ENCODE results near the gene LRRK1.

DNA sequence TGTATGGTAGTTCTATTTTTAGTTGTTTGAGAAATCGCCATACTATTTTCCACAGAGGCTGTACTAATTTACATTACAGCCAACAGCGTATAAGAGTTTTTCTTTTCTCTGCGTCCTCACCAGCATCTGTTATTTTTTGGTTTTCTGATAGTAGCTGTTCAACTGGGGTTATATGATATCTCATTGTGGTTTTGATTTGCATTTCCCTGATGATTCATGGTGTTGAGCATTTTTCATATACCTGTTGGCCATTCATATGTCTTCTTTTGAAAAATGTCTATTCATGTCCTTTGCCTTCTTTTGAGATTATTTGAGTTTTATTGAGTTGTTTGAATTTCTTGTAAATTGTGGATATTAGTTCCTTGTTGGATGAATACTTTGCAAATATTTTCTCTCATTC is 114.6 kb downstream of the LRRK1 start:
- TF ChIP-seq, protein P1, sequence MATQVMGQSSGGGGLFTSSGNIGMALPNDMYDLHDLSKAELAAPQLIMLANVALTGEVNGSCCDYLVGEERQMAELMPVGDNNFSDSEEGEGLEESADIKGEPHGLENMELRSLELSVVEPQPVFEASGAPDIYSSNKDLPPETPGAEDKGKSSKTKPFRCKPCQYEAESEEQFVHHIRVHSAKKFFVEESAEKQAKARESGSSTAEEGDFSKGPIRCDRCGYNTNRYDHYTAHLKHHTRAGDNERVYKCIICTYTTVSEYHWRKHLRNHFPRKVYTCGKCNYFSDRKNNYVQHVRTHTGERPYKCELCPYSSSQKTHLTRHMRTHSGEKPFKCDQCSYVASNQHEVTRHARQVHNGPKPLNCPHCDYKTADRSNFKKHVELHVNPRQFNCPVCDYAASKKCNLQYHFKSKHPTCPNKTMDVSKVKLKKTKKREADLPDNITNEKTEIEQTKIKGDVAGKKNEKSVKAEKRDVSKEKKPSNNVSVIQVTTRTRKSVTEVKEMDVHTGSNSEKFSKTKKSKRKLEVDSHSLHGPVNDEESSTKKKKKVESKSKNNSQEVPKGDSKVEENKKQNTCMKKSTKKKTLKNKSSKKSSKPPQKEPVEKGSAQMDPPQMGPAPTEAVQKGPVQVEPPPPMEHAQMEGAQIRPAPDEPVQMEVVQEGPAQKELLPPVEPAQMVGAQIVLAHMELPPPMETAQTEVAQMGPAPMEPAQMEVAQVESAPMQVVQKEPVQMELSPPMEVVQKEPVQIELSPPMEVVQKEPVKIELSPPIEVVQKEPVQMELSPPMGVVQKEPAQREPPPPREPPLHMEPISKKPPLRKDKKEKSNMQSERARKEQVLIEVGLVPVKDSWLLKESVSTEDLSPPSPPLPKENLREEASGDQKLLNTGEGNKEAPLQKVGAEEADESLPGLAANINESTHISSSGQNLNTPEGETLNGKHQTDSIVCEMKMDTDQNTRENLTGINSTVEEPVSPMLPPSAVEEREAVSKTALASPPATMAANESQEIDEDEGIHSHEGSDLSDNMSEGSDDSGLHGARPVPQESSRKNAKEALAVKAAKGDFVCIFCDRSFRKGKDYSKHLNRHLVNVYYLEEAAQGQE (IDR thresholded peaks at IDR 0.05; ENCODE audit: low read depth, low read length): no peak
- TF ChIP-seq CTCF (IDR thresholded peaks at IDR 0.05) (no peak), YY1 (IDR thresholded peaks at IDR 0.05; ENCODE audit: low read depth) (no peak), EP300 (IDR thresholded peaks at IDR 0.05; ENCODE audit: borderline replicate concordance in 1 of 2, low read depth in 1 of 2, low read length in 1 of 2) (no peak), NFIC (IDR thresholded peaks at IDR 0.05; ENCODE audit: borderline replicate concordance) (no peak)
